HFF-Myc (cell line): ENCODE measurements around the gene B3GAT3.
"Not testable (repeated sequence)": the region's sequence is repeated elsewhere in the genome, so short reads cannot be mapped to it uniquely, and the experiment has no call there.

Experiments
- DNase-seq: peaks from one replicate; pipeline ENCODE4 v3.0.0-alpha.2; 2011; ENCODE audit warnings: low read depth; ENCODE audit errors: extremely low read depth
- H3K4me3 ChIP-seq: replicated peaks from 2 replicates; pipeline ENCODE4 v1.5.1; 2011; ENCODE audit warnings: low read depth, mild to moderate bottlenecking, control low read depth, low read length
- TF ChIP-seq, protein P1 (sequence below): IDR thresholded peaks from 2 replicates; pipeline ENCODE4 v1.5.1; 2012; ENCODE audit warnings: mild to moderate bottlenecking, low read depth, low read length, control low read depth; ENCODE audit errors: missing control alignments

The B3GAT3 gene

DNA sequence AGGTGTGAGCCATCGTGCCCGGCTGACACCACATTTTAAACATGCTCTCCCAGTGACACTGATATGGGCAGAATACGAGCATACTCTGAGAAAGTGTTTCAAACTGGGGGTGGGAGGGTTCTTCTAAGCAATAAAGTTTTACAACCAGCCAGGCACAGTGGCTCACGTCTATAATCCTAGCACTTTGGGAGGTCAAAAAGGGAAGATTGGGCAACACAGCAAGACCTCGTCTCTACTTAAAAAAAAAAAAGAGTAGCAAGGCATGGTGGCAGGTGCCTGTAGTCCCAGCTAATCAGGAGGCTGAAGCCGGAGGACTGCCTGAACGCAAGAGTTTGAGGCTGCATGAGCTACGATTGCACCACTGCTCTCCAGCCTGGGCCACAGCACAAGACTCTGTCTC lies 22.4 kb upstream of the B3GAT3 start:
- H3K4me3 ChIP-seq: no peak overlapping the region
- DNase-seq: no peak
- TF ChIP-seq, protein P1, sequence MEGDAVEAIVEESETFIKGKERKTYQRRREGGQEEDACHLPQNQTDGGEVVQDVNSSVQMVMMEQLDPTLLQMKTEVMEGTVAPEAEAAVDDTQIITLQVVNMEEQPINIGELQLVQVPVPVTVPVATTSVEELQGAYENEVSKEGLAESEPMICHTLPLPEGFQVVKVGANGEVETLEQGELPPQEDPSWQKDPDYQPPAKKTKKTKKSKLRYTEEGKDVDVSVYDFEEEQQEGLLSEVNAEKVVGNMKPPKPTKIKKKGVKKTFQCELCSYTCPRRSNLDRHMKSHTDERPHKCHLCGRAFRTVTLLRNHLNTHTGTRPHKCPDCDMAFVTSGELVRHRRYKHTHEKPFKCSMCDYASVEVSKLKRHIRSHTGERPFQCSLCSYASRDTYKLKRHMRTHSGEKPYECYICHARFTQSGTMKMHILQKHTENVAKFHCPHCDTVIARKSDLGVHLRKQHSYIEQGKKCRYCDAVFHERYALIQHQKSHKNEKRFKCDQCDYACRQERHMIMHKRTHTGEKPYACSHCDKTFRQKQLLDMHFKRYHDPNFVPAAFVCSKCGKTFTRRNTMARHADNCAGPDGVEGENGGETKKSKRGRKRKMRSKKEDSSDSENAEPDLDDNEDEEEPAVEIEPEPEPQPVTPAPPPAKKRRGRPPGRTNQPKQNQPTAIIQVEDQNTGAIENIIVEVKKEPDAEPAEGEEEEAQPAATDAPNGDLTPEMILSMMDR: no peak

DNA sequence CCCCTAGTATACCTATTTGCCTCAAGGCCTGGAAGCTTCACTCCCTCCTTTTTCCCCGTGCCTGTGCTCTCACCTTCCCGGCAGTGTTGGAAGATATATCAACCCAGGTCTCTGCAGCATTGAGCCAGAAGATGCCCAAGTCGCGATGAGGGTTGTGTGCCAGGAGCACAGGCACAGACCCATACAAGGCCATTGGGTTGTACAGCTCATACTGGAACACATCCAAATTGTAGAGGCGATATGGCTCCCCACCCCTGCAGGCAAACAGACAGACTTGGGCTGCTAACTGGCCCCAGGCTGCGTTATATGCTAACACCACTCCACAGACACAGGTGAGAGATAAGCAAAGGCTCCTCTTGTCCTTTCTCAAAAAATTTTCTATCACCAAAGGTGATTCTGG lies 10.7 kb upstream of the B3GAT3 start:
- TF ChIP-seq, protein P1: no peak

DNA sequence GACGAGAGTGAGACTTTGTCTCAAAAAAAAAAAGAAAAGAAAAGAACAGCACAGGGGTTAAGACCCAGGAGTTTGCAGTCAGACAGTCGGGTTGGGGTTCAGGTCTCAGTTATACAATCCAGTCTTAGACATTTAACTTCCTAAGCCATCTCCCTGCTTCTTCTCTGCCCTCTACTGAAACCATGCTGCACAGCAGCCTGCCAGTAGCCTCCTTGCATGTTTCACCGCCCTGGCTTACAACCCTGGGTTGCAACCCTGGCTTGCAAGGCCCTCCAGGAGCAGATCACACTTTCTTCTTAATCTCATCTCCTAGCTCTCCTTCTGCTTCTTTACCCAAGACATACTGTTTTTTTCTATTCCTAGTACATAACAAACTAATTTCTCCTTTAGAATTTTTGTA lies 5.9 kb upstream of the B3GAT3 start:
- DNase-seq: no peak
- TF ChIP-seq, protein P1: no peak
- no peak overlapping the region for H3K4me3 ChIP-seq

More for the DNA sequence above, 10.7 kb upstream of the B3GAT3 start:
- no peak for DNase-seq
- H3K4me3 ChIP-seq: no peak overlapping the region

DNA sequence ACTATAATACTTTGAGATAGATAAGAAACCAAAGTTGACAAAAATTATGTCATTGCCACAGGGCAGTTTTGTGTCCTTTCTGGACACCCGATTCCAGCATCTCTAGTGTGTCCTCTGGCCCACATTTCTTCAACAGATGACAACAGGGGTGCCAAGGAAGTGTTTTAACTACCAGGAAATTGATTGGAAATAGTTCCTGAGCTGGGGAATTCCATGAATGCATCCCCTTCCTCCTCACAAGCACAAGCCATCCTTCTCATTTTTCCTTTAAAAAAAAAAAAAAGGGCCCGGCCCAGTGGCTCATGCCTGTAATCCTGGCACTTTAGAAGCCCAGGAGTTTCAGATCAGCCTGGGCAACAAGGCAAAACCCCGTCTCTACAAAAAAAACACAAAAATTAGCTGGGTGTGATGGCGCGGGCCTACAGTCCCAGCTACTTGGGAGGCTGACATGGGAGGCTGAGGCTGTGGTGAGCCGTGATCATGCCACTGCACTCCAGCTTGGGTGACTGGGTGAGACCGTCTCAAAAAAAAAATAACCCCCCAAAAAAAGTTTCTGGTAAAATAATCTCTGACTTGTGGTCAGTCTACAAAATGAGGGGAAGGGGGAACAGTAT lies 797 bp upstream of the B3GAT3 start:
- DNase-seq: no peak
- TF ChIP-seq, protein P1: no peak
- no peak overlapping the region for H3K4me3 ChIP-seq

DNA sequence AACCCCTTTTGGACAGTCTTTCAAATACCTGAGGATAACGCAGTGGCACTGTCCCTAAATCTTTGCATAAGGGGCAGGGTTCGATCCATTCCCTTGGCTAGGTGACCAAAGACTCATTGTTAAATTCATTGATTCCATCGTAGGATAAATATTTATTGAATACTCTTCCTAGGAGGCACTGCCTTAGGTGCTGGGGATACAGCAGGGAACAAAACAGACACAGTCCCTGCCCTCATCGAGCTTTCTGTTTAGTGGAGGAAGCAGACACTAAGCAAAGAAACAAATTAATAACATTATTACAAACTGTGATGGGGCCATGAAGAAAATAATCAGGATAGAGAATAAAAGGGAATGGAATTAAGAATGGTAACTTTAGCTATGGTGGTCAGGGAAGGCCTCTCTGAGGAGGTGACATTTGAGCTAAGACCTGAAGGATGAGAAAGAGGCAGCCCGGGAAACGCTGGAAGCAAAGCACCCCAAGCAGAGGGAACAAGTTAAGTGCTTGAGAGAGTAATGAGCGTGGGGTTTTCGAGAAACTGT lies 689 bp downstream of the B3GAT3 start:
- TF ChIP-seq, protein P1: no peak
- no peak for DNase-seq
- H3K4me3 ChIP-seq: peak overlapping the region; percentile 72

DNA sequence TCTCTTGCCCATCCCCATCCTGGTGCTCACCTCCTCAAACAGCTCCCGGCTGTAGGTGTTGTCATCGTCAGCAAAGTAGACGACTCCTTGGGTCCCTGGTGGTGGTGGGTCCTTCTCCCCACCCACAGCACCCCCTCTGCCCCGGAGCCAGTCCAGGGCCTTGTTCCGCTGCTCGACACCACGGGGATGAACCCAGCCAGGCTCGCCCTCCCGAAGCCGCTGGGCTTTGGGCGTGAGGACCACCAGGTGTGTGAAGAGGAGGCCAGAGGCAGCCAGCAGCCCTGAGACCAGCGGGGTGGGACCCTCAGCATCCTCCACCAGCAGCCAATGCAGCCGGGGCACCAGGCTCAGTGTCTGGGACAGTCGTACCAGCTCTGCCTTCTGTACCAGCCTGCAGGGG lies 4.8 kb downstream of the B3GAT3 start:
- not testable (repeated sequence) for DNase-seq, H3K4me3 ChIP-seq

DNA sequence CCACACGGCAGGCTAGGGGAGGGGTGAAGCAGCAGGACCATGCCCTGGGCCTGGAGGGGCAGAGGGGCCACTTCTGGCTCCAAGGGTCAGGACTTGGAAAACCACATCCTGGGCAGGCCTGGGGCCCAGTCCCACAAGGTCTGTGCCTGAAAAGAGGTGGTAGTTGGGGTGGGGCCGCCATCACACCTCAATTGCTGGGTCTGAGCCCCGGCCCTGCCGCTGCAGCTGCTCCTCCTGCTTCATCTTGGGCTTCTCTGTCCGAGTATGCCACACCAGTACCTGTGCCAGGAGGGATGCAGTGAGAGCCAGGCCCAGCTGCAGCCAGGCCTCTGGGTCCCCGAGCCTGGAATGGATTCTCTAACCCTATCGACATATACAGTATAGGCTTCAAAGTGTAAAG lies 6.3 kb downstream of the B3GAT3 start:
- no peak overlapping the region for H3K4me3 ChIP-seq
- DNase-seq: no peak
- TF ChIP-seq, protein P1: no peak
